Panc1 (cell line): Measurements from ENCODE around the gene DAZAP1. TPM values are rescaled to one million over a fixed set of nuclear protein-coding genes. Genes with fewer than 3 reads are reported as not detected.

Experiments used
- ATAC-seq: fragments of 200-7000 bp; cut with Tn5 transposase; 2 replicates; pipeline ENCODE4 v1.9.1; 2020; ENCODE audit warnings: mild to moderate bottlenecking, moderate library complexity
- BruUV-seq: library from RNA; stranded (reverse); fragments of 400-500 nt; replicated peaks from 2 replicates; lab custom pipeline; 2021; lab: Mats Ljungman, UMichigan
- CTCF ChIA-PET: fragments of 300-600 bp; sonication (Branson Sonifier 250); formaldehyde crosslinking; loops from one replicate; lab custom pipeline; 2022; ENCODE audit warnings: antibody characterized with exemption; lab: Charles Lee
- POLR2A ChIA-PET: fragments of 300-600 bp; sonication (Branson Sonifier 250); formaldehyde crosslinking; loops from one replicate; lab custom pipeline; 2022; ENCODE audit warnings: antibody characterized with exemption; lab: Charles Lee
- DNase-seq: peaks from one replicate; pipeline ENCODE4 v3.0.0-alpha.2; 2010; ENCODE audit warnings: low read depth, low spot score
- H3K27ac ChIP-seq: 2 replicates; pipeline ENCODE4 v1.5.1; 2011; ENCODE audit warnings: mild to moderate bottlenecking, low read length, inconsistent platforms
- H3K27me3 ChIP-seq: fragments of 200-500 bp; sonication (Bioruptor generic); 2 replicates; pipeline ENCODE4 v1.6.0; 2014; ENCODE audit warnings: low read length, inconsistent platforms; ENCODE audit not compliant: control insufficient read depth, insufficient read depth
- H3K36me3 ChIP-seq: fragments of 200-500 bp; sonication (Bioruptor generic); 2 replicates; pipeline ENCODE4 v1.5.1; 2014; ENCODE audit warnings: inconsistent platforms, mild to moderate bottlenecking, low read length, moderate library complexity; ENCODE audit not compliant: control insufficient read depth, insufficient read depth
- H3K4me1 ChIP-seq: 2 replicates; pipeline ENCODE4 v1.5.1; 2011; ENCODE audit warnings: inconsistent platforms, mild to moderate bottlenecking, low read length, moderate library complexity; ENCODE audit not compliant: control insufficient read depth, insufficient read depth
- H3K4me3 ChIP-seq, 2 experiments: 2 replicates each; pipeline ENCODE4 v1.5.1; 2011 to 2012; ENCODE audit warnings: low read depth in 2 of 2, low read length in 2 of 2, mild to moderate bottlenecking in 2 of 2, inconsistent platforms in 1 of 2, moderate library complexity in 1 of 2
- H3K9me3 ChIP-seq: fragments of 200-500 bp; sonication (Bioruptor generic); 2 replicates; pipeline ENCODE4 v1.5.1; 2014; ENCODE audit warnings: low read depth, mild to moderate bottlenecking, inconsistent platforms, low read length, moderate library complexity; ENCODE audit not compliant: control insufficient read depth, insufficient read depth
- POLR2AphosphoS5 ChIP-seq: IDR thresholded peaks from 2 replicates; pipeline ENCODE4 v1.6.1; 2012; ENCODE audit warnings: mild to moderate bottlenecking, low read depth, low read length, moderate library complexity
- SIN3A ChIP-seq: IDR thresholded peaks from 2 replicates; pipeline ENCODE4 v1.6.1; 2012; ENCODE audit warnings: low read depth, mild to moderate bottlenecking, low read length, moderate library complexity, borderline replicate concordance; ENCODE audit not compliant: insufficient read depth
- TCF7L2 ChIP-seq: IDR thresholded peaks from 2 replicates; pipeline ENCODE4 v1.6.1; 2011; ENCODE audit warnings: mild to moderate bottlenecking, low read depth, low read length, inconsistent platforms
- in situ Hi-C: cut with HindIII; loops from 2 replicates; pipeline ENCODE4 v1.10.0; 2016; ENCODE audit warnings: low sequenced_read_pairs, low pct_unique_long_range_greater_than_20kb
- intact Hi-C: fragments of 100-400 bp; cut with micrococcal nuclease; formaldehyde crosslinking; loops from one replicate; pipeline ENCODE4 v1.10.0; 2022; ENCODE audit not compliant: unreplicated experiment
- total RNA-seq: library from RNA; stranded (reverse); gene quantifications from one replicate; pipeline ENCODE4 v1.2.1, GENCODE V29; 2021; ENCODE audit not compliant: unreplicated experiment
- TF ChIP-seq, protein P1 (sequence below): fragments of 450-650 bp; IDR thresholded peaks from 2 replicates; pipeline ENCODE4 v1.5.1; 2017; ENCODE audit warnings: mild to moderate bottlenecking
- TF ChIP-seq, protein P2 (sequence below), 2 experiments: IDR thresholded peaks; 2 replicates each; pipeline ENCODE4 v1.6.1; 2011 to 2012; ENCODE audit warnings: low read depth in 2 of 2, control low read depth in 1 of 2, low read length in 1 of 2, mild to moderate bottlenecking in 1 of 2, moderate library complexity in 1 of 2; ENCODE audit not compliant: insufficient read depth in 1 of 2

DAZAP1 gene
- total RNA-seq, 1 experiment from 2014 or later = 195 TPM

DNA sequence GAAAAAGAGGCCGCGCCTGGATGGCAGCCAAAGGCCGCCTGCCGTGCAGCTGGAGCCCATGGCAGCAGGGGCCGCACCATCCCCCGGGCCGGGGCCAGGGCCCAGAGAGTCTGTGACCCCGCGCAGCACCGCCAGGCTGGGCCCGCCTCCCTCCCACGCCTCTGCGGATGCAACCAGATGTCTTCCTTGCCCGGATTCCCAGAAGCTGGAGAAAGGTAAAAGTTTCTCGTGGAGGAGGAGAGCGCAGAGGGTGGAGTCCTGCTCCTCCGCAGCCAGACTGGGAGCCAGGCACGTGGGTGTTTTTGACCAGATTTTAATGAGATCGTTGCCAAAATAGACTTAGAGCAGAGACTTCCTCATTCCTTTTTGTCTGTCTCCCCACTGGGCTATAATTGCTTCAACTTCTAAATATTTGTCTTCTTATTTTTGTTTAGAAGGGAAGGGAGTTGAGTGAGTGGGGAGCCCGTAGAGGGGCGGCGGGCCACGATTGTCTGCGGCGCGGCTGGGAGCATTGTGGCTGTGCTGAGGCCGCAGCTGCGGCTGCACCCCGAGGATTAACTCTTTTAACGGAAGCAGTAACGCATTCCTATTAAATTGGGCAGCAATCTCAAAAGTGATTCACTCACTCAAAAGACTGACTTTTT lies 46.4 kb upstream of the DAZAP1 start:
- DNase-seq (no peak), ATAC-seq (no peak)
- TF ChIP-seq SIN3A (no peak), POLR2AphosphoS5 (no peak), TCF7L2 (no peak)
- TF ChIP-seq, protein P1, sequence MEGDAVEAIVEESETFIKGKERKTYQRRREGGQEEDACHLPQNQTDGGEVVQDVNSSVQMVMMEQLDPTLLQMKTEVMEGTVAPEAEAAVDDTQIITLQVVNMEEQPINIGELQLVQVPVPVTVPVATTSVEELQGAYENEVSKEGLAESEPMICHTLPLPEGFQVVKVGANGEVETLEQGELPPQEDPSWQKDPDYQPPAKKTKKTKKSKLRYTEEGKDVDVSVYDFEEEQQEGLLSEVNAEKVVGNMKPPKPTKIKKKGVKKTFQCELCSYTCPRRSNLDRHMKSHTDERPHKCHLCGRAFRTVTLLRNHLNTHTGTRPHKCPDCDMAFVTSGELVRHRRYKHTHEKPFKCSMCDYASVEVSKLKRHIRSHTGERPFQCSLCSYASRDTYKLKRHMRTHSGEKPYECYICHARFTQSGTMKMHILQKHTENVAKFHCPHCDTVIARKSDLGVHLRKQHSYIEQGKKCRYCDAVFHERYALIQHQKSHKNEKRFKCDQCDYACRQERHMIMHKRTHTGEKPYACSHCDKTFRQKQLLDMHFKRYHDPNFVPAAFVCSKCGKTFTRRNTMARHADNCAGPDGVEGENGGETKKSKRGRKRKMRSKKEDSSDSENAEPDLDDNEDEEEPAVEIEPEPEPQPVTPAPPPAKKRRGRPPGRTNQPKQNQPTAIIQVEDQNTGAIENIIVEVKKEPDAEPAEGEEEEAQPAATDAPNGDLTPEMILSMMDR = no peak
- TF ChIP-seq, protein P2, sequence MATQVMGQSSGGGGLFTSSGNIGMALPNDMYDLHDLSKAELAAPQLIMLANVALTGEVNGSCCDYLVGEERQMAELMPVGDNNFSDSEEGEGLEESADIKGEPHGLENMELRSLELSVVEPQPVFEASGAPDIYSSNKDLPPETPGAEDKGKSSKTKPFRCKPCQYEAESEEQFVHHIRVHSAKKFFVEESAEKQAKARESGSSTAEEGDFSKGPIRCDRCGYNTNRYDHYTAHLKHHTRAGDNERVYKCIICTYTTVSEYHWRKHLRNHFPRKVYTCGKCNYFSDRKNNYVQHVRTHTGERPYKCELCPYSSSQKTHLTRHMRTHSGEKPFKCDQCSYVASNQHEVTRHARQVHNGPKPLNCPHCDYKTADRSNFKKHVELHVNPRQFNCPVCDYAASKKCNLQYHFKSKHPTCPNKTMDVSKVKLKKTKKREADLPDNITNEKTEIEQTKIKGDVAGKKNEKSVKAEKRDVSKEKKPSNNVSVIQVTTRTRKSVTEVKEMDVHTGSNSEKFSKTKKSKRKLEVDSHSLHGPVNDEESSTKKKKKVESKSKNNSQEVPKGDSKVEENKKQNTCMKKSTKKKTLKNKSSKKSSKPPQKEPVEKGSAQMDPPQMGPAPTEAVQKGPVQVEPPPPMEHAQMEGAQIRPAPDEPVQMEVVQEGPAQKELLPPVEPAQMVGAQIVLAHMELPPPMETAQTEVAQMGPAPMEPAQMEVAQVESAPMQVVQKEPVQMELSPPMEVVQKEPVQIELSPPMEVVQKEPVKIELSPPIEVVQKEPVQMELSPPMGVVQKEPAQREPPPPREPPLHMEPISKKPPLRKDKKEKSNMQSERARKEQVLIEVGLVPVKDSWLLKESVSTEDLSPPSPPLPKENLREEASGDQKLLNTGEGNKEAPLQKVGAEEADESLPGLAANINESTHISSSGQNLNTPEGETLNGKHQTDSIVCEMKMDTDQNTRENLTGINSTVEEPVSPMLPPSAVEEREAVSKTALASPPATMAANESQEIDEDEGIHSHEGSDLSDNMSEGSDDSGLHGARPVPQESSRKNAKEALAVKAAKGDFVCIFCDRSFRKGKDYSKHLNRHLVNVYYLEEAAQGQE (IDR thresholded peaks at IDR 0.05; ENCODE audit: insufficient read depth in 1 of 2, low read depth in 2 of 2, low read length in 1 of 2) = no peak
- ChIA-PET CTCF (no interaction called here), POLR2A (no interaction called here)
- Histone ChIP-seq H3K4me1 (peaks cover 5% of the 10 kb centered on the region), H3K4me3 (no peak overlapping the region), H3K27me3 (no peaks in the 10 kb centered on the region), H3K9me3 (no peaks in the 10 kb centered on the region), H3K36me3 (peaks cover 7% of the 10 kb centered on the region), H3K27ac (no peak overlapping the region)
- BruUV-seq = no TSS peak
- intact Hi-C loops = no loop called here
- in situ Hi-C loops = no loop called here

DNA sequence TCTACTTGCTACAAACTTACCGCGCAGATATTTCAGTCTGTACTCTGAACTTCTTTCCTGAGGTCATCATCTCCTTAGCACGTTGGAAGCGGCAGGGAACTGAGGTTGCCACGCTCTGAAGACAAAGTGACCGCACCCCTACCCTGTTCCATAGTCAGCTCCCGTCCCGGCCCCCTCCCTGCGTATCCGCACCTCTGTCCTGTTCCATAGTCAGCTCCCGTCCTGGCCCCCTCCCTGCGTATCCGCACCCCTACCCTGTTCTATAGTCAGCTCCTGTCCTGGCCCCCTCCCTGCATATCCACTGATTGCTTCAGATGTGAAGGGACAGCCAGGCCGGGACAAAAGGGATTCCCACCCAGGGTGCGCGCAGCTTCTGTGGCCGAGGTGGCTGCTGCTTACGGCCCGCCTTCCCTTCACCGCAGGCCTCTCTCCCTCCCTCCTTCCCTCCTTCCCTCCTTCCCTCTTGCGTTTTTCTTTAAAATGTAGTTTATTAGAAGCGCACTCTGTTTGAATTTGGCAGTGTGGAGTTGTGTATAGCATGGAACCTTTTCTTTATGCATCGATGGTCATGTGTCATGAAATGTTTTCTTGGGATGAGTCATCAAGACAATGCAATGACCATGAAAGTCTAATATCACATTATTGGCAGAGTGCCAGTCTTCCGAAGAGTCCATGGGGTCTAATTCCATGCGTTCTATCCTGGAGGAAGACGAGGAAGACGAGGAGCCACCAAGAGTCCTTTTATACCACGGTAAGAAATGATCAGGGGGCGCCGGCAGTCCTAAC lies 45.6 kb upstream of the DAZAP1 start:
- no peaks in the 10 kb centered on the region for H3K27me3 ChIP-seq
- DNase-seq = no peak
- H3K9me3 ChIP-seq = no peaks in the 10 kb centered on the region
- BruUV-seq = no TSS peak
- in situ Hi-C loops = no loop called here
- H3K4me3 ChIP-seq = no peak overlapping the region
- no peak for TF ChIP-seq SIN3A
- TF ChIP-seq POLR2AphosphoS5 = no peak
- TF ChIP-seq TCF7L2 = no peak
- TF ChIP-seq, protein P1 = no peak
- TF ChIP-seq, protein P2 (IDR thresholded peaks at IDR 0.05; ENCODE audit: insufficient read depth in 1 of 2, low read depth in 2 of 2, low read length in 1 of 2) = no peak
- no peak overlapping the region for H3K27ac ChIP-seq
- peaks cover 7% of the 10 kb centered on the region for H3K36me3 ChIP-seq
- ChIA-PET POLR2A (no interaction called here), CTCF (no interaction called here)
- ATAC-seq = no peak
- intact Hi-C loops = no loop called here
- no peaks in the 10 kb centered on the region for H3K4me1 ChIP-seq
